CD14-positive monocyte (primary cell): ENCODE measurements around the gene ARFGAP2. TPM values are rescaled to one million over a fixed set of nuclear protein-coding genes. Genes with fewer than 3 reads are reported as not detected.
A peak's percentile ranks its signal among the peaks of the same experiment; 100 is the strongest.

ENCODE experiments used
- DNase-seq, 3 donors: peaks; one replicate each; pipeline ENCODE4 v3.0.0-alpha.2; 2011 to 2022
- H2AFZ ChIP-seq: 2 replicates; pipeline ENCODE4 v1.6.0; 2012; ENCODE audit warnings: mild to moderate bottlenecking, low read depth, low read length, inconsistent platforms; ENCODE audit not compliant: insufficient read depth, poor library complexity, severe bottlenecking
- H3K27ac ChIP-seq, 2 donors: 1 replicate in 1 of 2; 2 replicates in 1 of 2; pipeline ENCODE4 v1.5.1; 2012 to 2013; ENCODE audit warnings: low read length in 2 of 2, control low read depth in 1 of 2, inconsistent platforms in 1 of 2, low read depth in 1 of 2, mild to moderate bottlenecking in 1 of 2
- H3K27me3 ChIP-seq, 2 donors: one replicate each; pipeline versions ENCODE4 v1.6.0 to v1.6.1; 2011 to 2013; ENCODE audit warnings: low read length in 2 of 2; ENCODE audit not compliant: control insufficient read depth in 2 of 2, insufficient read depth in 2 of 2
- H3K36me3 ChIP-seq, 2 donors: replicated peaks in 1 of 2; 1 replicate in 1 of 2; 2 replicates in 1 of 2; pipeline versions ENCODE4 v1.5.1 to v1.6.1; 2012 to 2013; ENCODE audit warnings: low read length in 2 of 2, control low read depth in 1 of 2, inconsistent platforms in 1 of 2, mild to moderate bottlenecking in 1 of 2; ENCODE audit not compliant: insufficient read depth in 2 of 2, control insufficient read depth in 1 of 2
- H3K4me1 ChIP-seq, 2 donors: 1 replicate in 1 of 2; 2 replicates in 1 of 2; pipeline versions ENCODE4 v1.5.1 to v1.6.1; 2012 to 2013; ENCODE audit warnings: low read length in 2 of 2, control low read depth in 1 of 2, inconsistent platforms in 1 of 2, mild to moderate bottlenecking in 1 of 2, moderate library complexity in 1 of 2; ENCODE audit not compliant: insufficient read depth in 2 of 2, control insufficient read depth in 1 of 2
- H3K4me2 ChIP-seq: replicated peaks from 2 replicates; pipeline ENCODE3; 2012; ENCODE audit warnings: low read length, moderate library complexity, mild to moderate bottlenecking; ENCODE audit not compliant: poor library complexity, severe bottlenecking; ENCODE audit errors: extremely low read depth
- H3K4me3 ChIP-seq, 3 experiments: fragments of 200-600 bp in 1 of 3; sonication (generic) in 1 of 3; replicated peaks in 1 of 3; 1 replicate in 2 of 3; 2 replicates in 1 of 3; pipeline ENCODE4 v1.5.1; 2011 to 2013; ENCODE audit warnings: low read length in 3 of 3, mild to moderate bottlenecking in 3 of 3, control low read depth in 2 of 3, low read depth in 2 of 3, inconsistent platforms in 1 of 3, moderate library complexity in 1 of 3
- H3K79me2 ChIP-seq: 2 replicates; pipeline ENCODE4 v1.6.0; 2012; ENCODE audit warnings: mild to moderate bottlenecking, control low read depth, inconsistent platforms, low read length, moderate library complexity; ENCODE audit not compliant: insufficient read depth
- H3K9ac ChIP-seq: 2 replicates; pipeline ENCODE4 v1.6.0; 2017; ENCODE audit warnings: low read length, mild to moderate bottlenecking; ENCODE audit not compliant: insufficient read depth, poor library complexity, severe bottlenecking
- H3K9me3 ChIP-seq, 2 donors: replicated peaks in 1 of 2; 1 replicate in 1 of 2; 2 replicates in 1 of 2; pipeline versions ENCODE4 v1.5.1 to v1.6.1; 2012 to 2013; ENCODE audit warnings: low read length in 2 of 2, control low read depth in 1 of 2; ENCODE audit not compliant: control insufficient read depth in 1 of 2, insufficient read depth in 1 of 2
- H4K20me1 ChIP-seq: 2 replicates; pipeline ENCODE4 v1.6.0; 2012; ENCODE audit warnings: mild to moderate bottlenecking, low read length, control low read depth, moderate library complexity; ENCODE audit not compliant: insufficient read depth
- H3K27ac Mint-ChIP-seq, 7 donors: one replicate each; pipeline ENCODE4 v1.8.0; 2020; ENCODE audit warnings: mild to moderate bottlenecking in 7 of 7, mixed read lengths in 7 of 7, moderate library complexity in 6 of 7, inconsistent platforms in 2 of 7
- H3K27me3 Mint-ChIP-seq, 3 donors: one replicate each; pipeline ENCODE4 v1.8.0; 2021 to 2022; ENCODE audit warnings: low read depth in 3 of 3, mild to moderate bottlenecking in 3 of 3, mixed read lengths in 3 of 3, moderate library complexity in 3 of 3, inconsistent platforms in 1 of 3
- H3K36me3 Mint-ChIP-seq, 2 donors: one replicate each; pipeline ENCODE4 v1.8.0; 2020; ENCODE audit warnings: mixed read lengths in 2 of 2, inconsistent platforms in 1 of 2, mild to moderate bottlenecking in 1 of 2
- H3K4me1 Mint-ChIP-seq: one replicate; pipeline ENCODE4 v1.8.0; 2020; ENCODE audit warnings: mild to moderate bottlenecking, mixed read lengths
- H3K4me3 Mint-ChIP-seq, 2 donors: one replicate each; pipeline ENCODE4 v1.8.0; 2020; ENCODE audit warnings: mild to moderate bottlenecking in 2 of 2, mixed read lengths in 2 of 2, moderate library complexity in 1 of 2
- H3K9me3 Mint-ChIP-seq, 7 donors: one replicate each; pipeline ENCODE4 v1.8.0; 2020 to 2022; ENCODE audit warnings: mixed read lengths in 7 of 7, mild to moderate bottlenecking in 6 of 7, moderate library complexity in 6 of 7, inconsistent platforms in 2 of 7
- WGBS: methylation state at CpG from one replicate; pipeline ENCODE4 v1.1.5; 2013; ENCODE audit warnings: missing lambda C conversion rate; ENCODE audit not compliant: insufficient coverage; 5-methylcytosine and 5-hydroxymethylcytosine counted together
- intact Hi-C, 2 donors: fragments of 100-400 bp; cut with micrococcal nuclease; formaldehyde crosslinking; loops; one replicate each; pipeline versions ENCODE4 v1.15.0 to v1.15.1; 2023
- polyA plus RNA-seq, 3 donors: library from polyadenylated mRNA; depleted of rRNA in 1 of 3; unstranded in 2 of 3; stranded (reverse) in 1 of 3; fragments of 300-500 nt in 2 of 3; fragments of >200 nt in 1 of 3; fragmentation: Illumina TruSeq in 2 of 3; gene quantifications; 1 replicate in 2 of 3; 2 replicates in 1 of 3; pipeline ENCODE4 v1.2.3, GENCODE V29; 2012 to 2021
- TF ChIP-seq, protein P1 (sequence below): fragments of 200-600 bp; IDR thresholded peaks from one replicate; pipeline ENCODE4 v1.8.0; 2022; ENCODE audit warnings: antibody characterized with exemption, mild to moderate bottlenecking

The ARFGAP2 gene
- polyA plus RNA-seq, 3 donors = 59.7 to 129 (median 61.0) TPM

DNA sequence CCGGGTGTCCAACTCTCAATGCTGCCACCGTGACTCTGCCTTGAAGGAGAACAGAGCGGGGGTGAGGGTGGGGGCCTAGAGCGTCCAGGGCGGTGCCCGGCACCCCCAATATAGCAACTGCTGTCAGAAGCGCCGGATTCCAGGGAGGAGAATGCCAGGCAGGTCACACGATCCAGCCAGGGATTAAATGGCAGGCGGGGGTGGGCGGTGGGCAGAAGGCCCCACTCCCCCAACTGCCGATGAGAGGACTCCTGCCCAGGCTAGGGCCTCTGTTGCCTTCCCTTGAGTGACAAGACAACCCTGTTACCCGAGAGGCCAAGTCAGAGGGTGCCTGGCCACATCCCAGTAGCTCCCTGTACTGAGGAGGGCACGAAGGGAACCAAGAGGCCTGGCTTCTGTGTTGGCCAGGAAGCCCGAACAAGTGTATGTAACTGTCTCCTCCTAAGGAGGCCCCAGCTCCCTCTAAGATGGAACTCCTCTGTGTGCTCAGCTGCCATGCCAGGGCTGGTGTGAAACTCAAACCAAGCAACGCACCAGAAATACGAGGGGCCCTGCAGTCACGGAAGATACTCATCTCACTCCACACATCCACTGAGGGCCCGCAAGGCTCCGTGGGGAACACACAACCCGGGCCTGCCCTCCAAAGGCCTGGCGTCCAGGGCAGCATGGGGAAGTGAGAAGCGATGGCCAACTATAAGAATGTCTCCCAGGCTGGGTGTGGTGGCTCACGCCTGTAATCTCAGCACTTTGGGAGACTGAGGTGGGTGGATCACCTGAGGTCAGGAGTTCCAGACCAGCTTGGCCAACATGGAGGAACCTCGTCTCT is 6.6 kb upstream of the ARFGAP2 start:
- Mint-ChIP-seq H3K36me3 (no peaks in the 10 kb centered on the region), H3K4me3 (peak overlapping the region in 1 of 2 donors; percentile 51), H3K4me1 (peaks cover 18% of the 10 kb centered on the region), H3K9me3 (peaks cover 0 to 12% (median 2%) of the 10 kb centered on the region in 7 donors), H3K27me3 (peaks cover 33 to 42% (median 34%) of the 10 kb centered on the region in 3 donors), H3K27ac (no peak overlapping the region)
- 98% methylated on average over 16 of the region's 25 CpGs for WGBS
- Histone ChIP-seq H3K9ac (no peak overlapping the region), H3K4me1 (peaks cover 23 to 26% of the 10 kb centered on the region in 2 donors), H3K27ac (no peak overlapping the region), H3K79me2 (no peaks in the 10 kb centered on the region), H4K20me1 (no peaks in the 10 kb centered on the region), H3K36me3 (no peaks in the 10 kb centered on the region), H3K4me2 (no peak overlapping the region), H3K9me3 (peaks cover 0 to 6% of the 10 kb centered on the region in 2 donors), H3K4me3 (no peak overlapping the region), H3K27me3 (peaks cover 26 to 41% of the 10 kb centered on the region in 2 donors), H2AFZ (no peak overlapping the region)
- DNase-seq = no peak
- intact Hi-C loops = no loop called here
- TF ChIP-seq, protein P1, sequence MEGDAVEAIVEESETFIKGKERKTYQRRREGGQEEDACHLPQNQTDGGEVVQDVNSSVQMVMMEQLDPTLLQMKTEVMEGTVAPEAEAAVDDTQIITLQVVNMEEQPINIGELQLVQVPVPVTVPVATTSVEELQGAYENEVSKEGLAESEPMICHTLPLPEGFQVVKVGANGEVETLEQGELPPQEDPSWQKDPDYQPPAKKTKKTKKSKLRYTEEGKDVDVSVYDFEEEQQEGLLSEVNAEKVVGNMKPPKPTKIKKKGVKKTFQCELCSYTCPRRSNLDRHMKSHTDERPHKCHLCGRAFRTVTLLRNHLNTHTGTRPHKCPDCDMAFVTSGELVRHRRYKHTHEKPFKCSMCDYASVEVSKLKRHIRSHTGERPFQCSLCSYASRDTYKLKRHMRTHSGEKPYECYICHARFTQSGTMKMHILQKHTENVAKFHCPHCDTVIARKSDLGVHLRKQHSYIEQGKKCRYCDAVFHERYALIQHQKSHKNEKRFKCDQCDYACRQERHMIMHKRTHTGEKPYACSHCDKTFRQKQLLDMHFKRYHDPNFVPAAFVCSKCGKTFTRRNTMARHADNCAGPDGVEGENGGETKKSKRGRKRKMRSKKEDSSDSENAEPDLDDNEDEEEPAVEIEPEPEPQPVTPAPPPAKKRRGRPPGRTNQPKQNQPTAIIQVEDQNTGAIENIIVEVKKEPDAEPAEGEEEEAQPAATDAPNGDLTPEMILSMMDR = no peak

DNA sequence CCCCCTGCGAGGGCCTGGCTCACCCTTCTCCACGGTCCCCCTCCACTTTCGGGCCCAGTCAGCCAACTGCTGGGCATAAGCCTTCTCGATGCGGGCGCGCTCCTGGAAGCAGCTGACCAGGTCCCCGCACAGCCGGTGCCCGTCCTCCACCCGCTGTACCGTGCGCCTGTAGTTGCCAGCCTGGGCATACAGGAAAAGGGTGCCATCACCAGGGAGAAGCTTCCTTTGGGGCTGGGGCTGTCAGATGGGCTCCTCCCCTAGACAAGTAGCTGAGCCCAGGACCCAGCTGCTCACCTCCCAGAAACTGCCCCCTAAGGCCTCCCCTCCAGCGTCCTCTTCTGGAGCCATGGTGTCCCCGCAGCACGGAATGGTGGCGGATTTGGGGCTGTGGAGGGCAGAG is 5.7 kb upstream of the ARFGAP2 start:
- Mint-ChIP-seq H3K36me3 (no peaks in the 10 kb centered on the region), H3K4me3 (no peak overlapping the region), H3K4me1 (peaks cover 22% of the 10 kb centered on the region), H3K27me3 (peaks cover 24 to 33% (median 26%) of the 10 kb centered on the region in 3 donors), H3K27ac (no peak overlapping the region), H3K9me3 (peaks cover 0 to 7% (median 2%) of the 10 kb centered on the region in 7 donors)
- no peak for DNase-seq
- H3K4me1 ChIP-seq = peaks cover 29 to 31% of the 10 kb centered on the region in 2 donors
- peaks cover 18 to 33% of the 10 kb centered on the region in 2 donors for H3K27me3 ChIP-seq
- H3K27ac ChIP-seq = no peak overlapping the region
- no peaks in the 10 kb centered on the region for H3K36me3 ChIP-seq
- no peaks in the 10 kb centered on the region for H4K20me1 ChIP-seq
- H3K4me3 ChIP-seq = no peak overlapping the region
- H3K4me2 ChIP-seq = no peak overlapping the region
- H3K79me2 ChIP-seq = no peaks in the 10 kb centered on the region
- 98% methylated on average over 13 of the region's 17 CpGs for WGBS
- peaks cover 0 to 6% of the 10 kb centered on the region in 2 donors for H3K9me3 ChIP-seq
- H2AFZ ChIP-seq = no peak overlapping the region
- intact Hi-C loops = no loop called here
- H3K9ac ChIP-seq = no peak overlapping the region
- TF ChIP-seq, protein P1 = no peak
